Cardiac fibroblast (primary cell): Measurements from ENCODE around the gene MPV17L.
"Not testable (repeated sequence)": the region's sequence is repeated elsewhere in the genome, so short reads cannot be mapped to it uniquely, and the experiment has no call there.

Experiments used
- DNase-seq, 2 donors: peaks; one replicate each; pipeline versions ENCODE4 v3.0.0 to v3.0.0-alpha.2; 2010; ENCODE audit warnings: low read depth in 2 of 2
- H3K4me3 ChIP-seq, 2 donors: replicated peaks in 1 of 2; 1 replicate in 1 of 2; 2 replicates in 1 of 2; pipeline ENCODE4 v1.5.1; 2011; ENCODE audit warnings: low read depth in 2 of 2, low read length in 2 of 2, mild to moderate bottlenecking in 2 of 2, moderate library complexity in 1 of 2
- CTCF ChIP-seq: IDR thresholded peaks from one replicate; pipeline ENCODE4 v1.5.1; 2011; ENCODE audit warnings: low read depth, mild to moderate bottlenecking, low read length, inconsistent platforms

MPV17L gene

DNA sequence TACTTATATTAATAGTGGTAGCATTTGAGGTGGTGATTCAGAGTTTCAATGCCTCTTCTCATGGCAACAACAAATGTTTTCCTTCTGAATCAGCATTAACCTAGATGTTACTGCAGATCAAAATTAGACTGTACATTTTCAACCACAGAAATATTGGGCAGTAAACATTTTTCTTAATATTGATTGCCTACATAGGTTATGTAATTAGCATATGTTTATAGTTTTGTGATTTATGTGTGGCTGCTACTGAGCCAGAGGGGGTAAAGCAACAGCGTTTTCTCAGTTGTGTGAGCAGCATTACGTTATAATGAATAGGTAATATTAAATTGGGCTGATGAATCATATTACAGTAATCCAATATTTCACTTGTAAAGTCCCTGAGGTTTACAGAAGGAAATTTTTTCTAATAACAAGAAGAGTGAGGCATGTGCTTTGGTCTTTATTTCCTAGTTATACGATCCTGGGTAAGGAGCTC is 20.0 kb downstream of the MPV17L start:
- H3K4me3 ChIP-seq: no peak overlapping the region
- no peak for TF ChIP-seq CTCF
- DNase-seq: peak in 1 of 2 donors; percentile 59

DNA sequence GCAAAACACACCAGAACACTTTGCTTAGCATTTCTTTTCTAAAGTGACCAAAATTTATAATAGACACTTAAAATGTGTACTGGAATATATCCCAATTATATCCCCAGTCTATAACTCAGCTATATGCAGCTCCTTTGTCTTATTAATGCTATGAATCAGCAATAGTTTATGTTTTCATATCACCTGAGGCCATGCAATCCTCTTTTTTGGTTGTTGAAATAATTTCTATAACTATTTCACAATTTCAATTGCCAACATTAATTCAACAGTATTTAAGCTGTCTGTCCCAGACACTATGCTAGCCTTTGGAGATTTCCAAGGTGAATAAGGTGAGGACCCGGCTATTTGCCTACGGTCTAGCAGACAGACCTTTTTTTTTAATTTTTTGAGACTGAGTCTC is 21.6 kb downstream of the MPV17L start:
- H3K4me3 ChIP-seq: no peak overlapping the region
- TF ChIP-seq CTCF: no peak
- DNase-seq: no peak

GRCh38 chr16:15418206-15418605 is 22.7 kb downstream of the MPV17L start:
- DNase-seq: no peak
- H3K4me3 ChIP-seq: no peak overlapping the region
- TF ChIP-seq CTCF: no peak

DNA sequence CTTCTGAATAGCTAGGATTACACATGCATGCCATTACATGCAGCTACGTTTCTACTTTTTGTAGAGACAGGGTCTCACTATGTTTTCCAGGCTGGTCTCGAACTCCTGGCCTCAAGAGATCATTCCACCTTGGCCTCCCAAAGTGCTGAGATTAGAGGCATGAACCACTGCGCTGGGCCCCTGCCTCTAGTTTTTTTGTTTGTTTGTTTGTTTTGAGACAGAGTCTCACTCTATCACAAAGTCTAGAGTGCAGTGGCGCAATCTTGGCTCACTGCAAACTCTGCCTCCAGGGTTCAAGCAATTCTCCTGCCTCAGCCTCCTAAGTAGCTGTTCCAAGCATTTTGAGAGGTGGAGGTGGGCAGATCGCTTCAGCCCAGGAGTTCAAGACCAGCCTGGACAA is 26.1 kb downstream of the MPV17L start:
- not testable (repeated sequence) for DNase-seq, H3K4me3 ChIP-seq

- no peak overlapping the region for H3K4me3 ChIP-seq
- no peak for TF ChIP-seq CTCF
- DNase-seq: no peak
These were observed 26.7 kb downstream of the MPV17L start for GRCh38 chr16:15422222-15422621.

DNA sequence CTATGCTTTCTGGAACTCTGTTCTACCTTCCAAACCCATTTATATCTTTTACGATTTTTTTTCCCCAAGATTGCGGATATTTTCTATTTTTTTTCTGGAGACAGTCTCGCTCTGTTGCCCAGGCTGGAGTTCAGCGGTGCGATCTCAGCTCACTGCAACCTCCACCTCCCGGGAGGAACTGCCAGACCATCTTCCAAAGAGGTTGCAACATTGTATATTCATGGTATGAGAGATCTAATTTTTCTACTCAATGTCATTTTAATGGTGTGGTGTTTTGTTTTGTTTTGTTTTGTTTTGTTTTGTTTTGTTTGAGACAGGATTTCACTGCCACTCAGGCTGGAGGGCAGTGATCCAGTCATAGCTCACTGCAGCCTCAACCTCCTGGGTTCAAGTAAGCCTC is 30.3 kb downstream of the MPV17L start:
- TF ChIP-seq CTCF: no peak
- DNase-seq: no peak
- no peak overlapping the region for H3K4me3 ChIP-seq

GRCh38 chr16:15426796-15427195 is 31.2 kb downstream of the MPV17L start:
- DNase-seq: no peak
- no peak for TF ChIP-seq CTCF
- no peak overlapping the region for H3K4me3 ChIP-seq
